H9 (cell line): ENCODE results near the gene TNFRSF4. TPM values are rescaled to one million over a fixed set of nuclear protein-coding genes. Genes with fewer than 3 reads are reported as not detected.

Source experiments
- DNase-seq: peaks from one replicate; pipeline ENCODE4 v3.0.0-alpha.2; 2017
- H2AFZ ChIP-seq: one replicate; pipeline ENCODE4 v1.6.1; 2013; ENCODE audit warnings: mild to moderate bottlenecking, low read length, control low read depth, moderate library complexity
- H2AK5ac ChIP-seq: 2 replicates; pipeline ENCODE4 v1.6.1; 2013; ENCODE audit warnings: low read length, control low read depth, mixed read lengths; ENCODE audit not compliant: insufficient read length
- H2BK120ac ChIP-seq: one replicate; pipeline ENCODE4 v1.6.1; 2013; ENCODE audit warnings: low read depth, mild to moderate bottlenecking, low read length, control low read depth, inconsistent platforms; ENCODE audit not compliant: poor library complexity, severe bottlenecking
- H2BK12ac ChIP-seq: 2 replicates; pipeline ENCODE4 v1.6.1; 2013; ENCODE audit warnings: low read length, control low read depth, mixed read lengths, low read depth; ENCODE audit not compliant: insufficient read length
- H2BK15ac ChIP-seq: 2 replicates; pipeline ENCODE4 v1.6.1; 2013; ENCODE audit warnings: low read depth, low read length, control low read depth
- H2BK20ac ChIP-seq: one replicate; pipeline ENCODE4 v1.6.1; 2013; ENCODE audit warnings: low read depth, mild to moderate bottlenecking, low read length, control low read depth, inconsistent platforms; ENCODE audit not compliant: poor library complexity, severe bottlenecking
- H2BK5ac ChIP-seq: 2 replicates; pipeline ENCODE4 v1.6.1; 2013; ENCODE audit warnings: low read length, control low read depth, mixed read lengths; ENCODE audit not compliant: insufficient read length
- H3K14ac ChIP-seq: 2 replicates; pipeline ENCODE4 v1.6.1; 2013; ENCODE audit warnings: low read length, control low read depth; ENCODE audit not compliant: insufficient read depth
- H3K18ac ChIP-seq: 2 replicates; pipeline ENCODE4 v1.6.1; 2013; ENCODE audit warnings: low read depth, mild to moderate bottlenecking, mixed read lengths, low read length, control low read depth; ENCODE audit not compliant: insufficient read length
- H3K23ac ChIP-seq: 2 replicates; pipeline ENCODE4 v1.6.1; 2013; ENCODE audit warnings: low read length, control low read depth, mixed read lengths, low read depth; ENCODE audit not compliant: insufficient read length
- H3K23me2 ChIP-seq: 2 replicates; pipeline ENCODE4 v1.6.1; 2013; ENCODE audit warnings: low read depth, mild to moderate bottlenecking, mixed read lengths, low read length, control low read depth; ENCODE audit not compliant: insufficient read length, poor library complexity, severe bottlenecking
- H3K27ac ChIP-seq: 2 replicates; pipeline ENCODE4 v1.5.1; 2013; ENCODE audit warnings: low read length, control low read depth, mixed read lengths, low read depth; ENCODE audit not compliant: insufficient read length
- H3K27me3 ChIP-seq: 2 replicates; pipeline ENCODE4 v1.6.1; 2013; ENCODE audit warnings: low read length, control low read depth, inconsistent platforms; ENCODE audit not compliant: insufficient read depth
- H3K4ac ChIP-seq: 2 replicates; pipeline ENCODE4 v1.6.1; 2013; ENCODE audit warnings: low read depth, mild to moderate bottlenecking, control low read depth, inconsistent platforms, low read length, moderate library complexity
- H3K4me1 ChIP-seq: 2 replicates; pipeline ENCODE4 v1.6.1; 2013; ENCODE audit warnings: low read length, control low read depth, inconsistent platforms; ENCODE audit not compliant: insufficient read depth
- H3K4me2 ChIP-seq: 2 replicates; pipeline ENCODE4 v1.6.1; 2013; ENCODE audit warnings: low read length, control low read depth, mixed read lengths; ENCODE audit not compliant: insufficient read length, insufficient read depth
- H3K56ac ChIP-seq: 2 replicates; pipeline ENCODE4 v1.6.1; 2013; ENCODE audit warnings: low read depth, mild to moderate bottlenecking, mixed read lengths, low read length, control low read depth; ENCODE audit not compliant: insufficient read length
- H3K79me1 ChIP-seq: 2 replicates; pipeline ENCODE4 v1.6.1; 2013; ENCODE audit warnings: low read depth, mild to moderate bottlenecking, moderate library complexity, low read length, control low read depth, inconsistent platforms; ENCODE audit not compliant: insufficient read depth, poor library complexity, severe bottlenecking
- H3K79me2 ChIP-seq: 2 replicates; pipeline ENCODE4 v1.6.1; 2013; ENCODE audit warnings: low read length, control low read depth, inconsistent platforms; ENCODE audit not compliant: insufficient read depth
- H3K9ac ChIP-seq: 2 replicates; pipeline ENCODE4 v1.6.1; 2013; ENCODE audit warnings: low read length, control low read depth, mixed read lengths; ENCODE audit not compliant: insufficient read length; ENCODE audit errors: extremely low read depth
- H3K9me3 ChIP-seq: one replicate; pipeline ENCODE4 v1.6.1; 2013; ENCODE audit warnings: low read depth, low read length, inconsistent platforms; ENCODE audit not compliant: control insufficient read depth
- H3T11ph ChIP-seq: one replicate; pipeline ENCODE4 v1.6.1; 2013; ENCODE audit warnings: mild to moderate bottlenecking, low read length, control low read depth, inconsistent platforms
- H4K20me1 ChIP-seq: one replicate; pipeline ENCODE4 v1.6.1; 2013; ENCODE audit not compliant: control insufficient read depth, insufficient read length, insufficient read depth
- H4K5ac ChIP-seq: 2 replicates; pipeline ENCODE4 v1.6.1; 2013; ENCODE audit warnings: low read depth, mild to moderate bottlenecking, mixed read lengths, low read length, control low read depth; ENCODE audit not compliant: insufficient read length
- H4K8ac ChIP-seq: replicated peaks from 2 replicates; pipeline ENCODE4 v1.6.1; 2013; ENCODE audit warnings: low read length, control low read depth, mixed read lengths, low read depth; ENCODE audit not compliant: insufficient read length
- H4K91ac ChIP-seq: 2 replicates; pipeline ENCODE4 v1.6.1; 2013; ENCODE audit warnings: low read depth, mild to moderate bottlenecking, moderate library complexity, mixed read lengths, low read length, control low read depth; ENCODE audit not compliant: insufficient read length
- H3K27ac Mint-ChIP-seq, 3 experiments: 2 replicates in 2 of 3; 3 replicates in 1 of 3; pipeline ENCODE4 v1.8.0; 2020 to 2021; ENCODE audit warnings: mixed read lengths in 3 of 3, mild to moderate bottlenecking in 1 of 3, moderate library complexity in 1 of 3
- H3K27me3 Mint-ChIP-seq: 2 replicates; pipeline ENCODE4 v1.8.0; 2021; ENCODE audit warnings: low read depth, mild to moderate bottlenecking, moderate library complexity, mixed read lengths
- H3K36me3 Mint-ChIP-seq, 3 experiments: 2 replicates in 2 of 3; 3 replicates in 1 of 3; pipeline ENCODE4 v1.8.0; 2020 to 2021; ENCODE audit warnings: low read depth in 3 of 3, mixed read lengths in 3 of 3; ENCODE audit not compliant: insufficient read depth in 1 of 3
- H3K4me1 Mint-ChIP-seq, 2 experiments: 2 replicates each; pipeline ENCODE4 v1.8.0; 2020; ENCODE audit warnings: mixed read lengths in 2 of 2
- H3K4me3 Mint-ChIP-seq, 2 experiments: 2 replicates in 1 of 2; 3 replicates in 1 of 2; pipeline ENCODE4 v1.8.0; 2020 to 2021; ENCODE audit warnings: mild to moderate bottlenecking in 2 of 2, mixed read lengths in 2 of 2, moderate library complexity in 1 of 2
- H3K9me3 Mint-ChIP-seq, 2 experiments: 2 replicates in 1 of 2; 3 replicates in 1 of 2; pipeline ENCODE4 v1.8.0; 2020; ENCODE audit warnings: mild to moderate bottlenecking in 2 of 2, mixed read lengths in 2 of 2, moderate library complexity in 1 of 2
- CTCF ChIP-seq: fragments of 200-600 bp; sonication (generic); conservative IDR thresholded peaks from 3 replicates; pipeline ENCODE4 v1.8.0; 2021; ENCODE audit warnings: antibody characterized with exemption, mild to moderate bottlenecking
- WGBS: extraction: QIAGEN DNeasy Blood & Tissue Kit; methylation state at CpG from one replicate; pipeline ENCODE4 v1.1.7; 2013; ENCODE audit warnings: missing lambda C conversion rate, low lambda C conversion rate, mixed read lengths; ENCODE audit not compliant: insufficient read length; ENCODE audit errors: extremely low coverage; 5-methylcytosine and 5-hydroxymethylcytosine counted together
- total RNA-seq: library from RNA; stranded (reverse); gene quantifications from 2 replicates; pipeline ENCODE4 v1.2.1, GENCODE V29; 2021

Gene TNFRSF4
- total RNA-seq, 1 experiment from 2014 or later = 0.24 TPM

GRCh38 chr1:1234180-1234808 is 20.3 kb upstream of the TNFRSF4 start:
- no CpG with 5 or more reads among the region's 28 CpGs for WGBS

More at GRCh38 chr1:1234180-1234808, 20.3 kb upstream of the TNFRSF4 start:
- no peak overlapping the region for H4K5ac ChIP-seq
- H3K18ac ChIP-seq = no peak overlapping the region
- H3K27me3 ChIP-seq = no peaks in the 10 kb centered on the region
- peaks cover 17 to 24% (median 23%) of the 10 kb centered on the region in 3 experiments for H3K36me3 Mint-ChIP-seq
- peaks cover 0 to 4% of the 10 kb centered on the region in 2 experiments; a peak in 1 of 5 replicates for H3K9me3 Mint-ChIP-seq
- H3K56ac ChIP-seq = no peak overlapping the region
- H2BK20ac ChIP-seq = no peak overlapping the region
- no peaks in the 10 kb centered on the region for H3K4me1 ChIP-seq
- H3K27me3 Mint-ChIP-seq = no peaks in the 10 kb centered on the region
- H3K4me2 ChIP-seq = no peak overlapping the region
- H3K23ac ChIP-seq = no peak overlapping the region
- DNase-seq = no peak
- no peak overlapping the region for H3K27ac ChIP-seq
- peak overlapping the region in 1 of 3 experiments; percentile 47; a peak in 2 of 7 replicates for H3K27ac Mint-ChIP-seq
- no peaks in the 10 kb centered on the region for H3K9me3 ChIP-seq
- no peaks in the 10 kb centered on the region for H4K20me1 ChIP-seq
- peaks cover 15 to 29% of the 10 kb centered on the region in 2 experiments for H3K4me1 Mint-ChIP-seq
- H2BK5ac ChIP-seq = no peak overlapping the region
- H3K4ac ChIP-seq = no peak overlapping the region
- H2AFZ ChIP-seq = no peak overlapping the region
- no peak overlapping the region for H2AK5ac ChIP-seq
- H2BK15ac ChIP-seq = no peak overlapping the region
- no peak overlapping the region for H4K8ac ChIP-seq
- H4K91ac ChIP-seq = no peak overlapping the region
- peak overlapping the region; percentile 51 to 70; a peak in 3 of 5 replicates for H3K4me3 Mint-ChIP-seq
- H3T11ph ChIP-seq = no peak overlapping the region
- peaks cover 2% of the 10 kb centered on the region for H3K79me1 ChIP-seq
- peaks cover 6% of the 10 kb centered on the region for H3K23me2 ChIP-seq
- H3K9ac ChIP-seq = no peak overlapping the region
- H3K79me2 ChIP-seq = peaks cover 2% of the 10 kb centered on the region; the same call in 1 of the 2 replicates
- no peak overlapping the region for H3K14ac ChIP-seq
- no peak overlapping the region for H2BK12ac ChIP-seq
- H2BK120ac ChIP-seq = no peak overlapping the region
- no peak for TF ChIP-seq CTCF
